ENCODE results near the gene BAHD1.

The BAHD1 gene

DNA sequence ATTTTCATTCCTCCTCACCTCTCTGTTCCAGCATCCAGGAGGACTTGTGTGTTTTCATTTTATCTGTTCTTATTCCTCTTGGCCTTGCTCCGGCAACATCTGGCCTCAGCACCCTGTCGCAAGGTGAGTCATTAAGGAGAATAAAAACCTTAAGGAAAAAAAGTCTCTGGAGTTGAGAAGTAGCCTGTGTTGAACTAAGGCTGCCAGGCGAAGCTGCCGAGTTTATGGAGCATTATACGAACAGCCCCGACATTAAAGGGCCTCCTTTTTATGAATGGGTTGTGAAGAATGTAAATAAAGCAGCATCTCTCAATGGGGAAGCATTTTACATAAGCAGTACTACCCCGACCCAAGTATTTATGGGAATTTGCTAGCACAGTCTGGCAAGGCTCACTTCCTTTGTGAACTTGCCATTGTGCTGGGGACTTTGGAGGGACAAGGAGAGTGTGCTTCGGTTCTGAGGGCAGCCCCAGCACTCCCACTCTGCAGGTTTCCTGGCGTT, 4.7 kb downstream of the BAHD1 start:
- H3K4me1 ChIP-seq (ENCODE audit: low read depth, poor library complexity, severe bottlenecking), result no peaks in the 10 kb centered on the region
- no peak overlapping the region for H3K27ac ChIP-seq
- H2AFZ ChIP-seq (ENCODE audit: low read depth), result no peak overlapping the region
- no peak overlapping the region for H3K4me3 ChIP-seq (IDR thresholded peaks at IDR 0.05; ENCODE audit: insufficient read depth, low read depth, low read length)
- H3K4me2 ChIP-seq, result no peak overlapping the region
- H3K36me3 ChIP-seq (ENCODE audit: insufficient read depth), result no peaks in the 10 kb centered on the region
- H4K20me1 ChIP-seq (ENCODE audit: insufficient read depth), result no peaks in the 10 kb centered on the region
- no peak for TF ChIP-seq CTCF (conservative IDR thresholded peaks at IDR 0.05; ENCODE audit: low read depth, low read length)
- peaks cover 46% of the 10 kb centered on the region for H3K79me2 ChIP-seq (ENCODE audit: insufficient read depth, low read depth)
- H3K9ac ChIP-seq, result no peak overlapping the region
- no peaks in the 10 kb centered on the region for H3K27me3 ChIP-seq (ENCODE audit: insufficient read depth, low read depth)

GRCh38 chr15:40446144-40446543, 5.4 kb downstream of the BAHD1 start:
- Histone ChIP-seq H3K79me2 (ENCODE audit: insufficient read depth, low read depth) (peaks cover 49% of the 10 kb centered on the region), H4K20me1 (ENCODE audit: insufficient read depth) (no peaks in the 10 kb centered on the region), H3K27ac (no peak overlapping the region)

DNA sequence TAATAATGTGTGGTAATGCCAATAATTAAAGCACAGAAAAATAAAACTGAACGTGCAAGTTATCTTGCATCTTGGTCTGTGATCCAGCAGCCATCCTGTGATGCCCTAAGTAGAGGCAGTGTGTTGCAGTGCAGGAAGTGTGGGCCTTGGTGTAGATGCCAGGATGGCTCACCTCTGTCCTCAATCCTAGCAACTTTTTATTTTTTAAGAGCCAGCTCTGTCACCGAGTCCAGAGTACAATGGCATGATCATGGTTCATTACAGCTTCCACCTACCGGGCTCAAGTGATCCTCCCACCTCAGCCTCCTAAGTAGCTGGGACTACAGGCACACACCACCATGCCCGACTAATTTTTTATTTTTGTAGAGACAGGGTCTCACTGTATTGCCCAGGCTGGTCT, 7.6 kb downstream of the BAHD1 start:
- Histone ChIP-seq H3K4me1 (ENCODE audit: low read depth, poor library complexity, severe bottlenecking) (peaks cover 20% of the 10 kb centered on the region), H3K27me3 (ENCODE audit: insufficient read depth, low read depth) (no peaks in the 10 kb centered on the region), H3K36me3 (ENCODE audit: insufficient read depth) (no peaks in the 10 kb centered on the region), H3K9ac (no peak overlapping the region), H3K27ac (no peak overlapping the region), H4K20me1 (ENCODE audit: insufficient read depth) (peaks cover 5% of the 10 kb centered on the region; the same call in 1 of the 2 replicates), H3K4me2 (no peak overlapping the region), H3K79me2 (ENCODE audit: insufficient read depth, low read depth) (peaks cover 51% of the 10 kb centered on the region), H2AFZ (ENCODE audit: low read depth) (no peak overlapping the region), H3K4me3 (IDR thresholded peaks at IDR 0.05; ENCODE audit: insufficient read depth, low read depth, low read length) (no peak overlapping the region)
- TF ChIP-seq CTCF (conservative IDR thresholded peaks at IDR 0.05; ENCODE audit: low read depth, low read length), result no peak

More at GRCh38 chr15:40446144-40446543, 5.4 kb downstream of the BAHD1 start:
- no peak for TF ChIP-seq CTCF (conservative IDR thresholded peaks at IDR 0.05; ENCODE audit: low read depth, low read length)
- no peaks in the 10 kb centered on the region for H3K27me3 ChIP-seq (ENCODE audit: insufficient read depth, low read depth)
- no peak overlapping the region for H3K4me2 ChIP-seq
- no peak overlapping the region for H3K9ac ChIP-seq
- no peaks in the 10 kb centered on the region for H3K4me1 ChIP-seq (ENCODE audit: low read depth, poor library complexity, severe bottlenecking)
- no peak overlapping the region for H2AFZ ChIP-seq (ENCODE audit: low read depth)
- H3K4me3 ChIP-seq (IDR thresholded peaks at IDR 0.05; ENCODE audit: insufficient read depth, low read depth, low read length), result no peak overlapping the region
- no peaks in the 10 kb centered on the region for H3K36me3 ChIP-seq (ENCODE audit: insufficient read depth)

DNA sequence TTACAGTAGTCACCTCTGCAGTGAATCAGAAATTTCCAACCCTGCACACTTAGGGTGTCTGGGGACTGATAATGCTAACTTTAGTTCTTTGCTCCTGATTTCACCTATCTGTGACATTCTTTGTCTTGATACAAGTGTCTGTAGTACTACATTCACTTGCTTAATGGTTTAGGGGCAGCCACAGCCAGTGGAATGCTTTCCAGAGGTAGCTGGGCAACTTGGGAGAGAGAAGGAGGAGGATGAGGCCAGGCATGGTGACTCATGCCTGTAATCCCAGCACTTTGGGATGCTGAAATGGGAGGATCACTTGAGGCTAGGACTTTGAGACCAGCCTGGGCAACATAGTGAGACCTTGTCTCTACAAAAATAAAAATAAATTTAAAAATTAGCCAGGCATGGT, 8.5 kb downstream of the BAHD1 start:
- H3K27ac ChIP-seq, result no peak overlapping the region
- H3K27me3 ChIP-seq (ENCODE audit: insufficient read depth, low read depth), result no peaks in the 10 kb centered on the region
- peaks cover 29% of the 10 kb centered on the region for H3K4me1 ChIP-seq (ENCODE audit: low read depth, poor library complexity, severe bottlenecking)
- H4K20me1 ChIP-seq (ENCODE audit: insufficient read depth), result peaks cover 6% of the 10 kb centered on the region; the same call in 1 of the 2 replicates
- H3K36me3 ChIP-seq (ENCODE audit: insufficient read depth), result no peaks in the 10 kb centered on the region
- H3K4me2 ChIP-seq, result no peak overlapping the region
- no peak overlapping the region for H3K9ac ChIP-seq
- no peak overlapping the region for H2AFZ ChIP-seq (ENCODE audit: low read depth)
- no peak for TF ChIP-seq CTCF (conservative IDR thresholded peaks at IDR 0.05; ENCODE audit: low read depth, low read length)
- H3K79me2 ChIP-seq (ENCODE audit: insufficient read depth, low read depth), result peaks cover 45% of the 10 kb centered on the region
- no peak overlapping the region for H3K4me3 ChIP-seq (IDR thresholded peaks at IDR 0.05; ENCODE audit: insufficient read depth, low read depth, low read length)
